HG02759 (cell line): ENCODE measurements around the gene CGB3.

Experiments used
- ATAC-seq: cut with Tn5 transposase; IDR thresholded peaks from one replicate; pipeline ENCODE4 v1.9.1; 2021; ENCODE audit warnings: mild to moderate bottlenecking, moderate library complexity; ENCODE audit not compliant: unreplicated experiment

Gene CGB3

DNA sequence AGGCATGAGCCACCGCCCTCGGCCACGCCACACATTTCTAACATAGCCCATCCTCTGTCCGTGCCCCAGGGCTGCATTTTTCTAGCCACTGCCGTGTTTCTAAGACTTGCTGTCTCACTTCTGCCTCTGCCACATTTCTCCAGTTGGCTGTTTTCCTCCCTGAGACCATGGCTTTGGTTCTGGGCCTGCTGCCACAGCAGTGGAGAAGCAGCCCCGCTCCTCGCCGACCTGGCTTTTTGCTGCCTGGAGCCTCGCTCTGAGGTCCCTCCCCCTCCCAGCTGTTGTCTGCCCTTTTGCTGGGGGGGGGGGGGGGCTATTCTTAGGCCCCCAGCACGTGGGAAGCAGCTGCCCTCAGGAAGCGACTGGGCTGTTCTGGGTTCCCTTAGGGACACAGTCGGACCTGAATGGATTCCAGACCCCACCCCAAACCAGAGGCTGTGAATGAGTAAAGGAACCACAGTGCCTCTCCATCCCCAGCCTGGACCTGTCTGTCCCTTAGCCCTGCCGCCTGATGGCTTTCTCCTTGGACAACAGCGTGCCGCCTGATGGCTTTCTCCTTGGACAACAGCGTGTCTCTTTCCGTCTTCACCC, 34.3 kb downstream of the CGB3 start:
- no peak for ATAC-seq

DNA sequence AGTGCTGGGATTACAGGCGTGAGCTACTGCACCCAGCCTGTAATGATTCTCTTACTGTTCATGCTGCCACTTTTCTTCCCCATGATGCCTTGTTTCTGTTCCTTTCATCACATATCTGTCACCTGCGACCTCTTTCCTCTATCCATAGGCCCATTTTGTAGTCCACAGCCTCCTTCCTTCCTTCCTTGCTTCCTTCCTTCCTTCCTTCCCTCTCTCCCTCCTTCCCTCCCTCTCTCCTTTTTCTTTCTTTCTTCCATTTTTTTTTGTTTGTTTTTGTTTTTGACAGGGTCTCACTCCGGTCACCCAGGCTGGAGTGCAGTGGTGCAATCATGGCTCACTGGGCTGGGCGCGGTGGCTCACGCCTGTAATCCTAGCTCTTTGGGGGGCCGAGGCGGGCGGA, 35.3 kb downstream of the CGB3 start:
- no peak for ATAC-seq

DNA sequence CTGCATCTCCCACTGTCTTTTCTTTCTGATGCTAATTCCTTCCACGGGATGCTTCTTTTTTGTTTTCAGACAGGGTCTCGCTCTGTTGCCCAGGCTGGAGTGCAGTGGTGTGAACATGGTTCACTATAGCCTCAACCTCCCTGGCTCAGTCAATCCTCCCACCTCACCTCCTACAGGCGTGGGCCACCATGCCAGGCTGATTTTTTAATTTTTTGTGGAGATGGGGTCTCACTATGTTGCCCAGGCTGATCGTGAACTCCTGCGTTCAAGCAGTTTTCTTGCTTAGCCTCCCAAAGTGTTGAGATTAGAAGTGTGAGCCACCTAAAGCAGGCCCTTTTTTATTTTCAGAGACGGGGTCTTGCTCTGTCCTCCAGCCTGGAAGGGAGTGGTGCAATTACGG, 35.8 kb downstream of the CGB3 start:
- ATAC-seq: no peak

DNA sequence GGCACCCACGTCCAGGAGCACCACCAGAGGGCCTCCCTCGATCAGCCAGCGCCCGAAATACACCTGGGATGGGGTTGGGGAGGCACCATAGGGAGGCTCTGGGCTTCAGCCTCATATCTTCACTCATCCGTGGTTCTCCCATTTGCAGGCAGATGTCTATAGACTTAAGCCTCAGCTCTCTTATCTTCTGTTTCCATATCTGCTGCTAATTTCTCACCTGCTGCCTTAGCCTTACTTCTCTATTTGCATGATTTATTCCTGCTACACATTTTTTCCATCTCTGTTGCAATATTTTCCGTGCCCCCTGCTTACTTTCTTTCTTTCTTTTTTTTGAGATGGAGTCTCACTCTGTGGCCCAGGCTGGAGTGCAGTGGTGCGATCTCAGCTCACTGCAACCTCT, 36.8 kb downstream of the CGB3 start:
- ATAC-seq: no peak

DNA sequence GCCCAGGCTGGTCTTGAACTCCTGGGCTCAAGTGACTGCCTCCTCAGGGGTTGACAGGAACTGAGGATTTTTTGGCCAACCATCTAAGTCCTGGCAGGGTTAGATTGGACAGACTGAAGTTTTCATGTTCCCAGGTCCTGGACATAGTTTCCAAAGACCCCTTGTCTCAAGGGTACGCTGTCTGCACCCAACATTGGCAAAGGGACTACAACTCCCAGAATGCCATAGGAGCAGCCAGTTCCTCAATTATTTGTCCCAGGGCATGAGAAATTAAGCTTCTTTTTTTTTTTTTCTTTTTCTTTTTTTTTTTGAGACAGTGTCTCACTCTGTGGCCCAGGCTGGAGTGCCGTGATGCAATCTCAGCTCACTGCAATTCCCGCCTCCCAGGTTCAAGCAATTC, 37.9 kb downstream of the CGB3 start:
- ATAC-seq: no peak

DNA sequence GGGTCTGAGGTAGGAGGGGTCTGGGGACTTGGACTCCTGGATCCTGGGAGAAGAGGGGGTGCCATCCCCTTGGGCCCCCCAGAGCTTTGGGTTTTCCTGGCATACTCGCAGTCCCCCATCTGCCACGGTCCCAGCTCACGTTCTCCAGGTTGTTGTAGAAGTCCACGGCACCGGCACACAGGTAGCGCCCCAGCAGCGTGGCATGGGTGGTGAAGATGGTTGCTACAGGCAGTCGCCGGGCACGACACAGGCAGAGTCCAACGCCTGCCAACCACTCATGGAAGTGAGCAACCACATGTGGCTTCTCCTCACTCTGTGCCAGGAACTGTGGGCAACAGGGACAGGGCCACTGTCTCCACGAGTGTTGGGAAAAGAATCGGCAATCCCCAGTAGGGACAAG, 38.4 kb downstream of the CGB3 start:
- ATAC-seq: no peak

DNA sequence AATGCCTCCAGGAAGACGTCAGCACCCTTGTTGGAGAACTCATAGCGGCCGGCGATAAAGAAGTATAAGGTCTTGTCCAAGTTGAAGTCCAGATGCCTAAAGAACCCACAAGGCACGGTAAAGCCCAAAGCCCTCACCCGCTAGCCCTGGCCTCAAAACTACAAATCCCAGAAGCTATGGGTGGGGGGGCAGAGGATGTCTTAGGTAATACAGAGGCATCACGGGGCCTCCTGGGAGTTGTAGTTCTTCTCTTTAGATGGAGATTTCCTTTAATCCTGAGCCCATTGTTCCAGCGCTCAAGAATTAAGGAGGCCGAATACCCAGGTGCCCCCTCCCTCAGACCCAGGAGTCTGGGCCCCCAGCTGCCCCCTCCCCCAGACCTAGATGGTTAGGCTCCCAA, 41.9 kb downstream of the CGB3 start:
- ATAC-seq: no peak

DNA sequence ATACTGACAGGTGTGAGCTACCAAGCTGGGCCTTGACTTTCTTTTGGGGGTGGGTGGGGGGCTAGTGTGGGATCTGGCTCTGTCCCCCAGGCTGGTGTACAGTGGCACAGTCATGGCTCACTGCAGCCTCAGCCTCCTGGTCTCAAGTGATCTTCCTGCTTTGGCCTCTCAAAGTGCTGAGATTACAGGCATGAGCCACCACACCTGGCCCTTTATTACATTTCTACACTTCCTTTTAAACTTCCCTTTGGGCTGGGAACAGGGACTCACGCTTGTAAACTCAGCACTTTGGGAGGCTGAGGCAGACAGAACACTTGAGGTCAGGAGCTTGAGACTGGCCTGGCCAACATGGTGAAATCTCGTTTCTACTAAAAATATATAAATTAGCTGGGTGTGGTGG, 47.1 kb downstream of the CGB3 start:
- no peak for ATAC-seq

DNA sequence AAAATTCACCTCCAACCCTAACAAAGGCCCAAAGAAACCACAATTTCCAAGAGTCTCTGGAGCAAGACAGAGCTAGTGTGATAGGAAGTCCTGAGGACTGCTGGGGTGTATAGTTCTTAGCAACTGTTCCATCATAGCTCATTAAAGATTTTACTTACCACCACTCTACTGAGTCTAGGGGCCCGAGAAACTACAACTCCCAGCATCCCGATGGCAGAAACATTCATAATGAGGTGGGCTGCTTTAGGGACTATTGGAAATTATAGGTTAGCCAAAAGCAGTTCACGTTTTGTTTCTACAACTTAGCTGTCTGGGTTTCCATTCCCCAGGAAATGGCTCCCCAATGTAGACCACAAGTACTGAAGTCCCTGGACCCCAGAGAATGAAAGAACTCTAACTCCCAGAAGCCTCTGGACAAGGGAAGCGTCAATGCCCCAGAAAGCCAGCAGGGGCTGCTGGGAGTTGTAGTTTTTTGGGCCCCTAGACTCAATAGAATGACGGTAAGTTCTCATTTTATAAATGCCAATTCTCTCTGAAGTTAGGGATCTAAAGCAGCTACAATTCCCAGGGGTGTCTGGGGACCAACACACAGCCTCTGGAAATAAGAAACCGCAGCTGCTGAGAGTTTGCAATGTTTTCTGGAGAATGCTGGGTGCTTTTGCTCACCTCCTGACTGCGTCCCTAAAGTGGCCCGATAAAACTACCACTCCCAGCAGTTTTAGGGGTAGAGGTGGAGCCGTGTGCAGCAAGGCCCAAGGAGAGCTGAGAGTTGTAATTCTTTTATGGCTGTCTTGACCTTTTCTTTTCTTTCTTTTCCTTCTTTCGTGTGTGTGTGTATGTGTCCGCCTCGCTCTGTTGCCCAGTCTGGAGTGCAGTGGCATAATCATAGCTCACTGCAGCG, 47.9 kb downstream of the CGB3 start:
- ATAC-seq: no peak
